Naive thymus-derived CD8-positive, alpha-beta T cell (primary cell): ENCODE results near the gene ASPSCR1. TPM values are rescaled to one million over a fixed set of nuclear protein-coding genes. Genes with fewer than 3 reads are reported as not detected.

Experiments used
- ATAC-seq, 2 donors: fragments of 150-1000 bp; cut with Tn5 transposase in 1 of 2; sonication (Bioruptor Pico), chemical (Tn5 transposase) in 1 of 2; 1 replicate in 1 of 2; 2 replicates in 1 of 2; pipeline ENCODE4 v1.10.0; 2021; ENCODE audit warnings: mild to moderate bottlenecking in 2 of 2, moderate library complexity in 2 of 2
- POLR2A ChIA-PET: fragments of 350-600 bp; sonication (Branson Sonifier 250); formaldehyde crosslinking; loops from one replicate; lab custom pipeline; 2021; ENCODE audit warnings: antibody characterized with exemption; lab: Charles Lee
- DNase-seq, 10 donors: peaks; one replicate each; pipeline versions ENCODE4 v3.0.0 to v3.0.0-alpha.2; 2020 to 2022
- H3K27ac Mint-ChIP-seq, 10 donors: one replicate each; pipeline ENCODE4 v1.8.0; 2020 to 2022; ENCODE audit warnings: mild to moderate bottlenecking in 10 of 10, mixed read lengths in 10 of 10, moderate library complexity in 4 of 10, inconsistent platforms in 1 of 10
- H3K27me3 Mint-ChIP-seq, 5 donors: one replicate each; pipeline ENCODE4 v1.8.0; 2021 to 2022; ENCODE audit warnings: mixed read lengths in 5 of 5
- H3K36me3 Mint-ChIP-seq, 3 donors: one replicate each; pipeline ENCODE4 v1.8.0; 2020 to 2022; ENCODE audit warnings: mixed read lengths in 3 of 3, mild to moderate bottlenecking in 2 of 3, inconsistent platforms in 1 of 3
- H3K4me1 Mint-ChIP-seq, 4 donors: one replicate each; pipeline ENCODE4 v1.8.0; 2021 to 2022; ENCODE audit warnings: mixed read lengths in 4 of 4
- H3K4me3 Mint-ChIP-seq, 10 donors: one replicate each; pipeline ENCODE4 v1.8.0; 2020 to 2022; ENCODE audit warnings: mild to moderate bottlenecking in 10 of 10, mixed read lengths in 10 of 10, moderate library complexity in 6 of 10, inconsistent platforms in 1 of 10
- H3K9me3 Mint-ChIP-seq, 9 donors: one replicate each; pipeline ENCODE4 v1.8.0; 2020 to 2022; ENCODE audit warnings: mixed read lengths in 9 of 9, mild to moderate bottlenecking in 3 of 9, inconsistent platforms in 1 of 9, moderate library complexity in 1 of 9
- polyA plus RNA-seq, 3 donors: library from polyadenylated mRNA; unstranded; fragments of 300-500 nt; fragmentation: Illumina TruSeq; gene quantifications; one replicate each; pipeline ENCODE4 v1.2.3, GENCODE V29; 2021
- total RNA-seq, 8 experiments: library from RNA in 2 of 8; stranded (reverse) in 2 of 8; gene quantifications; one replicate each; pipeline ENCODE4 v1.2.3 and lab custom pipeline; 2021 to 2026

Gene ASPSCR1
- total and polyA plus RNA-seq, 5 experiments from 2014 or later: 28.1 to 47.7 (median 33.4) TPM

DNA sequence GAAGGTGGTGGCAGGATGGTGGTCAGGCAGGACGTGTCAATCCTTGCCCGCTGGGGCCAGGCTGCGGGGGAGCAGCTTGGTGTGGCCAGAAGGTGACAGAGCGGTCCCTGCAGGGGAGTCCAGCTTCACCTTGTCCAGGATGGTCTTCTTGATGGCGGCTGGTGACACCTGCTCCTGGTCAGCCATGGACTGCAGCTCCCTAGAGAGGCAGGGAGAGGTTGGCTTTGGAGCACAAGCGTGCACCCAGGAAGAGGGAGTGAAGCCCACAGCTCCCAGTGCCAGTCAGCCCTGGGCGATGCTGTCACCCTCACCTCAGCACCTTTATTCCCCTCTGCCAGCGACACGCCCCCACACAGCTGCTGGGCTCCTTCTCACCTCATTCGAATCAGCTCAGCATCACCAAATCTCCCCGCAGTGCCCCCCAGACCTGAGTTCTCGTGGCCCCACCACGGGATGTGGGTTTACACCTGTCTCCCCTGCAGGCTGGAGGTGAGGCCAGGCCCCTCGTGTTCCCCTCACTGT is 44.2 kb upstream of the ASPSCR1 start:
- ATAC-seq (peak in 1 of 2 donors; percentile 51), DNase-seq (peak in 4 of 10 donors; percentile 24 to 44 (median 40))
- peak overlapping the region in 2 of 10 donors; percentile 27 to 51 for H3K4me3 Mint-ChIP-seq
- no peaks in the 10 kb centered on the region for H3K36me3 Mint-ChIP-seq
- peaks cover 3 to 23% (median 8%) of the 10 kb centered on the region in 4 donors for H3K4me1 Mint-ChIP-seq
- peak overlapping the region in 1 of 10 donors; percentile 89 for H3K27ac Mint-ChIP-seq
- POLR2A ChIA-PET: interaction anchor here (1.2 kb wide), 1 partner anchor 10 kb away, joined by 3 read pairs; no protein-coding TSS in a partner anchor
- H3K27me3 Mint-ChIP-seq: peaks cover 0 to 21% (median 5%) of the 10 kb centered on the region in 5 donors
- no peaks in the 10 kb centered on the region for H3K9me3 Mint-ChIP-seq

- H3K4me3 Mint-ChIP-seq: peak overlapping the region in 2 of 10 donors; percentile 4 to 41
- peaks cover 0 to 13% (median 3%) of the 10 kb centered on the region in 5 donors for H3K27me3 Mint-ChIP-seq
- H3K27ac Mint-ChIP-seq: peak overlapping the region in 1 of 10 donors; percentile 78
- POLR2A ChIA-PET: interaction anchor here (0.7 to 1.2 kb wide), 2 partner anchors 11 to 42 kb away, joined by 3 read pairs; partner anchors contain the start of gene ANAPC11
- DNase-seq (no peak), ATAC-seq (no peak)
- no peaks in the 10 kb centered on the region for H3K9me3 Mint-ChIP-seq
- H3K4me1 Mint-ChIP-seq: peaks cover 3 to 22% (median 7%) of the 10 kb centered on the region in 4 donors
- H3K36me3 Mint-ChIP-seq: no peaks in the 10 kb centered on the region
Measured at GRCh38 chr17:81934098-81934757, 43.2 kb upstream of the ASPSCR1 start.

DNA sequence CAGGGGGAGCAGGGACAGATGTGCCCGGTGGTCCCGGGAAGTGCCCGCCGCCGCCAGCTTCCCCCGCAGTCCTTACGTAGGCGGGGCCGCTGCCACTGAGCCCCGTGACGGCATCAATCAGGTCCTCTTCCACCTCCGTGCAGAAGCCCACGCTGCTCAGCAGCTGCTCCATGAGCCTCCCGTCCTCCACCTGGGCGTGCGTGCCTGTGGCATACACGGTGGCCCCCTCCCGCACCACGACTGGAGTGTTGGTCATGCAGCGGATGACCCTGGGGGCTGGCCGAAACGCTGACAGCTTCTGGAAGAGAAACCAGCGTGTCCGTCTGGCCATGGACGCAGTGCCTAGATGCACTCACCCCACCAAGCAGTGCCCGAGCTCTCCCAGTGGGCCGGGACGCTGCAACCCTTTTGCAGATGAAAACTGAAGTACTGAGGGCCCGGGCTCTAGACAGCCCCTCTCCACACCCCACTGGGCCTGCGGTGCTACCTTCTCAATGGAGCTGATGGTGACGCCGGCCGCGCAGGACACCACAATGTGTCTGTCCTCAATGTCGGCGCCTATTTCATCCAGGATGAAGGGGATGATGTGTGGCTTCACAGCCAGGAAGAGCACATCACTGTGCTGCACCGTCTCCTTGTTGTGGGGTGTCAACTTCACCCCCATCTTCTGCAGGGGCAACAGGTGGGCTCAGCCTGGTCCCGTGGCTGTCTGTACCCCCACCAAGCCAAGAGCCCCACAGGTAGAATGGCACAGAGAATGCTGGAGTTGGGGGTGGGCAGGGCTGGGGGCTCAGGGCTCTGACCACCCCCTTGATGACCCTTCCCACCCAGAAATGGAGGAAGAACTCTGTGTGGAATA is 42.4 kb upstream of the ASPSCR1 start:
- DNase-seq (no peak), ATAC-seq (no peak)
- H3K9me3 Mint-ChIP-seq: no peaks in the 10 kb centered on the region
- H3K4me1 Mint-ChIP-seq: peaks cover 3 to 22% (median 7%) of the 10 kb centered on the region in 4 donors
- peak overlapping the region in 6 of 10 donors; percentile 21 to 59 (median 49) for H3K4me3 Mint-ChIP-seq
- no peaks in the 10 kb centered on the region for H3K36me3 Mint-ChIP-seq
- H3K27me3 Mint-ChIP-seq: peaks cover 0 to 6% (median 3%) of the 10 kb centered on the region in 5 donors
- POLR2A ChIA-PET: interaction anchor here (0.7 kb wide), 1 partner anchor 43 kb away, joined by 3 read pairs; the partner anchor contains the start of gene ANAPC11
- no peak overlapping the region for H3K27ac Mint-ChIP-seq

DNA sequence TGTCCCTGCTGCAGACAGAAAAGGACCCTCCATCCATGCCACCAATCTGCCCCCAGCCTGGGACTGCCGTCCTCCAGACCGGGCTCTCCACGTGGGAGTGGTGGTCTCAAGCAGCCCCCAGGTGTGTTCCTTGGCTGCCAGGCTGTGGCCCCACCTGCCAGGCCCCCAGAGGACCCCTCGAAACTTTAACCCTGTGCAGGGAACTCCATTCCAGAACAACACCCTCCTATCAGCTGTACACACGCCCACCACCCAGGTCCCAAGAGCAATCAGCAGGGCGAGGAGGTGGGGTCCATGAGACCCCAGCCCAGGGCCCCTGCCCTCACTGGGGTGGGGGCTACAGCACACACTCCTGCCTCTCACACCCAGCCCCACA is 41.7 kb upstream of the ASPSCR1 start:
- H3K4me1 Mint-ChIP-seq: peaks cover 3 to 24% (median 7%) of the 10 kb centered on the region in 4 donors
- ATAC-seq (no peak), DNase-seq (no peak)
- H3K27ac Mint-ChIP-seq: peak overlapping the region in 4 of 10 donors; percentile 11 to 52 (median 24)
- peak overlapping the region in 7 of 10 donors; percentile 21 to 59 (median 41) for H3K4me3 Mint-ChIP-seq
- H3K9me3 Mint-ChIP-seq: no peaks in the 10 kb centered on the region
- peaks cover 0 to 8% (median 3%) of the 10 kb centered on the region in 5 donors for H3K27me3 Mint-ChIP-seq
- POLR2A ChIA-PET: interaction anchor here (1.3 to 1.4 kb wide), 2 partner anchors 9 to 10 kb away, joined by 4 to 5 read pairs; no protein-coding TSS in a partner anchor
- H3K36me3 Mint-ChIP-seq: no peaks in the 10 kb centered on the region

DNA sequence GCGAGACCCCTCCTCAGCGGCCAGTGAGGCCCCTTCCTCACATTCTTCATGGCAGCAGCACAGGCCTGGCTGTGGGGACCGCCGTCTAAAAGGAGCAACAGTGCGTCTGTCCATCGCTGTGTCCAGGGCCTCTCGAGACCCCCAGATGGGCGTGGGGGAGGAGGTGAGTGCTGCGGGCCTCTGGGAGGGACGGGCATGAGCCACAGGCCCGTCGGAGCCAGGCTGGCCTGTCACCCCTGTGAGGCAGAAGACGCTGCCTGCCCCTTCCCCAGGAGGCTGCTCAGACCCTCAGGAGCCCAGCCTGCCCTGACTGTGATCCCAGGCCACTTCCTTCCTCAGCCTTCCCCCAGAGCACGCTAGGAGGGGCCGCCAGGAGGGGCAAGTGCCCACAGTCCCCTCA is 38.2 kb upstream of the ASPSCR1 start:
- H3K36me3 Mint-ChIP-seq: no peaks in the 10 kb centered on the region
- POLR2A ChIA-PET: interaction anchor here (1.1 to 1.3 kb wide), 2 partner anchors 11 kb away, joined by 3 to 4 read pairs; partner anchors contain the start of gene MAFG
- H3K4me3 Mint-ChIP-seq: peak overlapping the region in 1 of 10 donors; percentile 10

GRCh38 chr17:81939881-81940385 is 37.5 kb upstream of the ASPSCR1 start:
- Mint-ChIP-seq H3K9me3 (no peaks in the 10 kb centered on the region), H3K4me3 (no peak overlapping the region), H3K27ac (no peak overlapping the region), H3K27me3 (peaks cover 0 to 7% (median 0%) of the 10 kb centered on the region in 5 donors), H3K36me3 (no peaks in the 10 kb centered on the region), H3K4me1 (peaks cover 0 to 16% (median under 1%) of the 10 kb centered on the region in 4 donors)
- POLR2A ChIA-PET: interaction anchor here (0.7 to 0.9 kb wide), 2 partner anchors 9 to 13 kb away, joined by 3 read pairs; partner anchors contain the start of gene MAFG
- no peak for ATAC-seq
- DNase-seq: no peak

More for the DNA sequence above, 38.2 kb upstream of the ASPSCR1 start:
- Mint-ChIP-seq H3K4me1 (peaks cover 0 to 16% (median under 1%) of the 10 kb centered on the region in 4 donors), H3K27ac (no peak overlapping the region), H3K27me3 (peaks cover 0 to 7% (median 0%) of the 10 kb centered on the region in 5 donors), H3K9me3 (no peaks in the 10 kb centered on the region)
- ATAC-seq (no peak), DNase-seq (no peak)

- POLR2A ChIA-PET: interaction anchor here (0.7 to 0.9 kb wide), 2 partner anchors 10 to 13 kb away, joined by 3 read pairs; partner anchors contain the start of gene MAFG
- Mint-ChIP-seq H3K9me3 (no peaks in the 10 kb centered on the region), H3K27me3 (peaks cover 0 to 7% (median 0%) of the 10 kb centered on the region in 5 donors), H3K4me3 (no peak overlapping the region), H3K27ac (peak overlapping the region in 2 of 10 donors; percentile 9 to 35), H3K4me1 (peaks cover 0 to 13% (median under 1%) of the 10 kb centered on the region in 4 donors), H3K36me3 (no peaks in the 10 kb centered on the region)
- ATAC-seq: no peak
- DNase-seq: no peak
Measured at GRCh38 chr17:81940538-81941483, 36.6 kb upstream of the ASPSCR1 start.

DNA sequence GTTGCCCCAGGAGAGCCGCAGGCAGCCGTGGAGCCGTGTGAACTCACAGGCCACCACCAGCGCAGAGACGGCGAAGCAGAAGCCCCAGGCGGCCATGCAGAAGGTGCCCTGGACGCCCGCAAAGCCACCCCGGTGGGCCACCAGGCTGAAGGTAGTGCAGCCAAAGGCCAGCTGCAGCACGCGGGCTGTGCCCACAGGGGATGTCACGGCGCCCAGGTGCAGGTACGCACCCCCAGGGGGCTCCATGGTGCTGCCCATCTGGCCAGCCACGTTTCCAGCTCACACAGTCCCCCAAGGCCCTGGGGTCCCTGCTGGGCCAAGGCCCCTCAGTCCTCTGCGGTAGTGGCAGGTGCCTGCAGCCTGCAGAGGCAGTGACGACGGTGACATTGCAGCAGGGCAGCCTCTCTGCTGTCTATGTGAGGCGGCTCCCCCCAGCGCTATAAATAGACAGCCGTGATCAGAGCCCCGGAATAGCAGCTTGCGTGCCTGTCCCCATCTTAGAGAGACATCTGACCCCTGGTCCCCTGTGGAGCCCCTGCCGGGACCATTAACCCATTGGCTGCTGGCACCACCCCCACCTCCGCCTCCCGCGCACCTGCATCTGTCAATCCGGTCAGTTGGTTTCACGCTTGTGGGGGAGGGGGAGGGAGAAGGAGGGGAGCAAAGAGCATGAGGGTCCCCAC is 35.8 kb upstream of the ASPSCR1 start:
- ATAC-seq (no peak), DNase-seq (no peak)
- POLR2A ChIA-PET: interaction anchor here (0.7 kb wide), 1 partner anchor 14 kb away, joined by 3 read pairs; the partner anchor contains the start of gene MAFG
- Mint-ChIP-seq H3K27me3 (peaks cover 0 to 7% (median 0%) of the 10 kb centered on the region in 5 donors), H3K9me3 (no peaks in the 10 kb centered on the region), H3K4me3 (no peak overlapping the region), H3K27ac (no peak overlapping the region), H3K4me1 (peaks cover 0 to 8% (median under 1%) of the 10 kb centered on the region in 4 donors), H3K36me3 (no peaks in the 10 kb centered on the region)

DNA sequence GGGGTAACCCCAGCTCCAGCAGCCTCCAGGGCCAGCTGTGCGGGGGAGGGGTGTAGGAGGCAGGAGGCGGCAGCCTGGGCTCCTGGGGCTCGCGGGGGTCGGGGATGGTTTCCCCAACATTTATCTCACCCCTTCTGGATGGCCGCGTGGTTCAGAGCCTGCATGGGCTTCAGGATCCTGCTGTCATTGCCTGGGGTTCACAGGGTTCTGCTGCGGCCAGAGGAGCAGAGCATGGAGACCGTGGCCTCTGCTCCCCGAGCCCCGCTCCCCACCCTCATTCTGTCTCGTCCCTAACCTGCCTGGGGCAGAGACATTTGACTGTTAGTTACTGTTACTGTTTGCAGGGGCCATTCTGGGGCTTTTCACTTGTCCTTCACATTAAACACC is 35.3 kb upstream of the ASPSCR1 start:
- H3K4me1 Mint-ChIP-seq: peaks cover 0 to 7% (median under 1%) of the 10 kb centered on the region in 4 donors
- peaks cover 0 to 7% (median 0%) of the 10 kb centered on the region in 5 donors for H3K27me3 Mint-ChIP-seq
- no peaks in the 10 kb centered on the region for H3K36me3 Mint-ChIP-seq
- ATAC-seq: no peak
- POLR2A ChIA-PET: no interaction called here
- H3K4me3 Mint-ChIP-seq: peak overlapping the region in 1 of 10 donors; percentile 24
- DNase-seq: no peak
- no peaks in the 10 kb centered on the region for H3K9me3 Mint-ChIP-seq
- no peak overlapping the region for H3K27ac Mint-ChIP-seq

DNA sequence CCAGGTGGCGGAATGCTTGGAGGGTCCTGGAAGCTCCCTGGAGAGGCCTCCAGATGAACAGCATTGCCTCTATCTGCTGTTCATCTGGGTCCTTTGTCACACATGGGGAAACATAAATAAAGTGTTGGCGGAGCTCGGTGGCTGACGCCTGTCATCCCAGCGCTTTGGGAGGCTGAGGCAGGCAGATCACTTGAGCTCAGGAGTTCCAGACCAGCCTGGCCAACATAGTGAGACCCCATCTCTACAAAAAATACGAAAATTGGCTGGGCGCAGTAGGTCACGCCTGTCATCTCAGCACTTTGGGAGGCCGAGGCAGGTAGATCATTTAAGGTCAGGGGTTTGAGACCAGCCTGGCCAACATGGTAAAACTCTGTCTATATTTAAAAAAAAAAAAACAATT is 32.6 kb upstream of the ASPSCR1 start:
- POLR2A ChIA-PET: interaction anchor here (0.7 kb wide), 2 partner anchors 8 to 52 kb away, joined by 3 to 4 read pairs; no protein-coding TSS in a partner anchor
- Mint-ChIP-seq H3K27me3 (peaks cover 0 to 7% (median 0%) of the 10 kb centered on the region in 5 donors), H3K4me3 (no peak overlapping the region), H3K9me3 (no peaks in the 10 kb centered on the region), H3K36me3 (no peaks in the 10 kb centered on the region), H3K27ac (no peak overlapping the region), H3K4me1 (peaks cover 0 to 2% (median 1%) of the 10 kb centered on the region in 4 donors)
- ATAC-seq (no peak), DNase-seq (no peak)
